GM19025 (cell line): ENCODE results near the gene SCAPER.
"Not testable (repeated sequence)": the region's sequence is repeated elsewhere in the genome, so short reads cannot be mapped to it uniquely, and the experiment has no call there.

Source experiments
- ATAC-seq: cut with Tn5 transposase; IDR thresholded peaks from one replicate; pipeline ENCODE4 v1.9.1; 2021; ENCODE audit warnings: mild to moderate bottlenecking, low read depth, moderate library complexity; ENCODE audit not compliant: unreplicated experiment

SCAPER gene

DNA sequence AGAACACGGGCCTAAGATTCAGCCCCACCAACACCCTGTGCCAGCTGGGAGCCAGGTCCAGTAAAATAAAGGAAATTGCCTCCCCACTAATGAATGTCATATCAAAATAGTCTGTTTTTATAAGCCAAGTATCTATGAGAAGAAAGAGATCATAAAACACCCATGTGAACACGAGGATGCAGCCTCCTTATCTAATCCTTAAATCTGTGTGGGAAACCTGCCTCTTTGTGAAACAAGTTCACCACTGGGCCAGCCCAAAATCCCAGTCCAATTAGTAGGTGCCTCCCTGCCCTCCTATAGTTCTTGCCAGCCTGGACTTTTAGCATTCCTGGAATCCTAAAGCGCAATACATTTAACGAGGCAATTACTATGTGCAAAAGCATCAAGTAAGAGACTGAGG, 42.0 kb downstream of the SCAPER start:
- ATAC-seq = no peak

DNA sequence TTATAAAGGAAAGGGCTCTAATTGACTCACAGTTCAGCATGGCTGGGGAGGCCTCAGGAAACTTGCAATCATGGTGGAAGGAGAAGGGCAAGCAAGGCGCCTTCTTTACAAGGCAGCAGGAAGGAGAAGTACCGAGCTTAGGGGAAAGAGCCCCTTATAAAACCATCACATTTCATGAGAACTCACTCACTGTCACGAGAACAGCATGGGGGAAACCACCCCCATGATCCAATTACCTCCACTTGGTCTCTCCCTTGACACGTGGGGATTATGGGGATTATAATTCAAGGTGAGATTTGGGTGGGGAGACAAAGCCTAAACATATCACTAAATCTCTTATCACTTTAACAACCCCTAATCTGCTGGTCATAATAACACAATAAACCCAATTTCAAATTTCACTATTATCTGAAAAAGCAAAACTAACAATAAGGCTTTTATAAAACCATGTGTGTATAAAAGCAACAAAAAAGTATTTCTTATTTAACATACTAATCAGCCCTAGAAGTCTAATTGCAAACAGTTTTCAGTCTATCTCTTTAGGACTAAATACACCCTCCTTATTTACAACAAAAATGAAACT, 43.2 kb downstream of the SCAPER start:
- no peak for ATAC-seq

DNA sequence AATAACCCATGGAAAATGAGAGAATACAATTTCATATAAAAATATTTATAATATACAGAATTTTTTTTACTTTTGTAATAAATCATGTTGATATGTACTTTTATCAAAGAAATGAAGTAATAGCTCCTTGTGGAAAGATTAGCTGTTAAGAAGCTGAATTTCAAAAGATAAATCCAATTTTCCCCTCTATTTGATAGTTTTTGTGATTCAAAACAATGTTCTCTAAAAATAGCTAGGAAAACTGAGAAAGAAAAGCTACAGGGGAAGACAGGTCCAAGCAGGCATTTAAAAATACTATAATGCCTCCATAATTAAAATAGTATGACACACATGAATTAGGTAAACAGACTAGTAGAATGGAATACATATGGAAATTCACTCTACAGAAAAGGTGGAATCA, 44.9 kb downstream of the SCAPER start:
- no peak for ATAC-seq

DNA sequence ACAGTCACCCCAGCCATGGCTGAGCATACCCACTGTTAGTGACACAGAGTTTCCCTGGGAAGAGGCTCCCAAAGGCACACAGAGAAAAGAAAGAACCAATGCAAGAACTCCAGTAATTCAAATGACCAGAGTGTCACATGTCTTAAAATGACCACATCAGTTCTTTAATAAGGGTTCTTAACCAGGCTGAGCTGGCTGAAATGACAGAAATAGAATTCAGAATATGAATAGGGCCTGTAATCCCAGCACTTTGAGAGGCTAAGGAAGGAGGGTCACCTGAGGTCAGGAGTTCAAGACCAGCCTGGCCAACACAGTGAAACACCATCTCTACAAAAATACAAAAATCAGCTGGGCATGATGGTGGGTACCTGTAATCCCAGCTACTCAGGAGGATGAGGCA, 54.8 kb downstream of the SCAPER start:
- not testable (repeated sequence) for ATAC-seq

DNA sequence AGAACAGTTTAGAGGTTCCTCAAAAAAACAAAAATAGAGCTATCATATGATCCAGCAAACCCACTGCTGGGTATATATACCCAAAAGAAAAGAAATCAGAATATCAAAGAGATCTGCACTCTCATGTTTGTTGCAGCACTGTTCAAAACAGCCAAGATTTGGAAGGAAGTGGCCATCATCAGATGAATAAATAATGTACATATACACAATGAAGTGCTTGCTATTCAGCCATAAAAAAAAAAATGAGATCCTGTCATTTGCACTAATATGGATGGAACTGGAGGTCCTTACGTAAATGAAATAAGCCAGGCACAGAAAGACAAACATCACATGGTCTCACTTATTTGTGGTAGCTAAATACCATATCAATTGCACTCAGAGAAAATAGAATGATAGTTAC, 58.4 kb downstream of the SCAPER start:
- ATAC-seq = no peak

DNA sequence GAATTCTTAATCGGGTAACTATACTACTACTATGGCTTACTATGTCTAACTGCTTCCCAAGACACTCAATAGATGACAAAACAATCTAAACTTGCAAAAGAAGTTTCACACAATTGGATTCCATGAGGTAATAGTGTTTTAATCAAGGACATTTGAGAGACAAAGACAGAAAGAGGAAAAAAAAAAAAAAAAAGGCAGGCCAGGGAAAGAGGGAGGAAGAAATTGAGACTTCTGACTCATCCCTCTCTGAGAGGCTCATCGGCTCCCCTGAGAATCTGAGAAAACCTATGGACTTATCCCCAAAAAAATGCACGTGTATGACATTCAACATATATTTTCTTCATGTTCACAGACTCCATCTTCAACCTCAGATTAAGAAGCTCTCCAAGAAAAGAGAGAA, 61.0 kb downstream of the SCAPER start:
- no peak for ATAC-seq

DNA sequence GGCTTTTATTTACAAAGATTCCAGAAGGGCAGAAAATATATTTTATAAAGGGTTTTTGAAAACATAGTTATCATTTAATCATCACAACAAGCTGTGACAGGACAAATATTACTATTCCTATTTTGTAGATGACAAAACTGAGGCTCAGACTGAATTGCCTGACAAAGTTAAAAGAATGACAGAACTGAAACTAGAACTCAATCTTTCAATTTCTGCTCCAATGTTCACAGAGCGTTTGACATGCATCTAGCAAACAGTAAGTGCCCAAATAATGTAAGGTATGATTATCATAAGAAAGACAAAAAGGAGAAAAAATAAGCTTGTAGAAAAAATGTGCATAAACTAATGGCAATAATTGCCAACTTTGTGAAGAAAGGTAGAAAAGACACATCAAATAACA, 61.9 kb downstream of the SCAPER start:
- no peak for ATAC-seq

DNA sequence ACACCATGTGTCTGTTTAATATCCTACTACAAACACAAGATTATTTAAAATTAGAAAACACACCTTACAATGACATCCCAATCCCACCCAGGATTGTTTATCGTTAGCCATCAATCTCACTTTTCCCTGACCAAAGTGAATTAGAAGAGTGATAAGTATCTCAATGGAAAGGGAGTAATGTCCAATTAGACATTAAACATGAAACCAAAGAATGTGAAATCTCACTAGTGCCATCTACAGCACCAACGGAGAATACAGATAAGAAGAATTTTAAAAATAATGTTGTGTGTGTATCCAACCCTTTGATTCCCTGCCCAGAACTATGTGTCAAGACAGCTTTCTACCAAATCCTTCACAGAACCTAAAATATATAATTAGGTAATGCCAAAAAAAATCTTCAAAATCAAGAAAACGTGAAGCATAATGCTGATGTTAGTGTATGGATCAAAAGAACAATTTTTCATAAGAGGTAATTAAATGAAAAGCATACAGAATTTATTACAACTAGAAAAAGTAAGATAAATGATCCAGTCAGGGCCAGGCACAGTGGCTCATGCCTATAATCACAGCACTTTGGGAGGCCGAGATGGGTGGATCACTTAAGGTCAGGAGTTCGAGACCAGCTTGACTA, 64.2 kb downstream of the SCAPER start:
- no peak for ATAC-seq

DNA sequence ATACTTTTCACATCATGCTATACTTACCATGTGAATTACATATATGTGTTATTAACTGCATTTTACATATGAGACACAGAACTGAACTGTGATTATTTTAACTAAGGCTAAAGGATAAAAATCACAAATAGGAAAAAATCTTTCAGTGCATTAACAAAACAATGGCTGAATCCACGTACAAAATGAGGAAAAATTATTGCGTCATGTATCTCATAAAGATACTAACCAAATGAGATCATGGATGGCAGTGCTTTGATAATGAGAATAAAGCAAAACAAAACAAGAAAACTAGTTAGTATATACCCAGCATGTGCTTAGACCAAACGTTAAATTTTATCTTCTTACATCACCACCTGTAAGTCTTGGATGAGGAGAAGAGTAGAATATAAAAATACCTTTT, 66.0 kb downstream of the SCAPER start:
- no peak for ATAC-seq

DNA sequence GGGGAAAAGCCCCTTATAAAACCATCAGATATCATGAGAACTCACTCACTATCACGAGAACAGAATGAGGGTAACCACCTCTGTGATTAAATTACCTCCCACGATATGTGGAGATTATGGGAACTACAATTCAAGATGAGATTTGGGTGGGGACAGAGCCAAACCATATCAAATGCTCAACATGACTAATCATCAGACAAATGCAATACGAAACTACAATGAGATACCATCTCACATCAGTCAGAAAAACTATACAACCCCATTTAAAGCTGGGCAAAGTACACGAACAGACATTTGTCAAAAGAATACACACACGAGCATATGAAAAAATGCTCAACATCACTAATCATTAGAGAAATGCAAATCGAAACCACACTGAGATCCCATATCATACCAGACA, 67.7 kb downstream of the SCAPER start:
- ATAC-seq = no peak

DNA sequence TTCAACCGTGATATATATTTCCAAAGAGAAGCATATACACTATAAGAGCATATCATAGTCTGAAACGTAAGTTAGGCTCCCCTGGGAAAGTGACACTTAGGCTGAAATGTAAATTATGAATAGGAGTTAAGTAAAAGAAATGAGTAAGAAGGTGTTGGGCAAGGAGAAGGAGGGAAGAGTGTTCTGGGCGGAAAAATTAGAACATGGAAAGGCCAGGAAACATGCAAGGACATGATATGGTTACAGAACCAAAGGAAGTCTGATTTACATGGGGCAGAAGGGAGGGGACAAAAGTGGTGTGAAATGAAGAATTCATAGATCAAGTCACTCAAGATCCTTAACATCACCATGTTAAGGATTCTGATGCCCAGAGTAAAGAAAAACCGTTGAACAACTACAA, 75.2 kb downstream of the SCAPER start:
- no peak for ATAC-seq

DNA sequence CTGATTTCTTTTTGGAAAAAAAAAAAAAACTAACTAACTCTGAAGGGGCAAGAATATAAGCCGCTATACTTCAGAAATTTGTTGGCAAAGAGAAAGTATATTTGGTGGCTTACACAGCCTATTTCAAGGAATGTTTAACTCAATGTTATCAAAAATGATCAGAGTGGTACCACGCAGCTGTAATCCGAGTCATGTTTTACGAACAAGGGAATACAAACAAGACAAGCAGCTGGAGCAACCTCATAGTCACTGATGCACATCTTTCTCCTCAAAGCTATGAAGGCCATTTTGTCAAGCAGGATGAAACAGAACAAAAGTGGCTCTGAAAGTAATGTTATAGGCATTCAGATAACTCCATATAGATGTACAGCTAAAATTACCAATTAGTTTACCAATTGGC, 81.2 kb downstream of the SCAPER start:
- no peak for ATAC-seq

DNA sequence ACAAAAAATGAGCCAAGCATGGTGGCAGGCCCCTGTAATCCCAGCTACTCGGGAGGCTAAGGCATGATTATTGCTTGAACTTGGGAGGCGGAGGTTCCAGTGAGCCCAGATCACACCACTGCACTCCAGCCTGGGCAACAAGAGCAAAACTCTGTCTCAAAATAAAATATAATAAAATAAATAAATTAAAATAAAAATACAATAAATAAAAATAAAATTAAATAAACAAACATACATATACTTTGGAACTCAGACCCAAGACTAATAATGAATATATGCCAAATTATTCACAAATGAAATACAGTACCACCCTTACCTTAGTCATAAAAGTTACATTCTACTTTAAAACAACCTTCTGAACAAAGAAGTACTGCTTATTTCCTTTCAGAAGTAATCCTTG, 81.8 kb downstream of the SCAPER start:
- no peak for ATAC-seq

DNA sequence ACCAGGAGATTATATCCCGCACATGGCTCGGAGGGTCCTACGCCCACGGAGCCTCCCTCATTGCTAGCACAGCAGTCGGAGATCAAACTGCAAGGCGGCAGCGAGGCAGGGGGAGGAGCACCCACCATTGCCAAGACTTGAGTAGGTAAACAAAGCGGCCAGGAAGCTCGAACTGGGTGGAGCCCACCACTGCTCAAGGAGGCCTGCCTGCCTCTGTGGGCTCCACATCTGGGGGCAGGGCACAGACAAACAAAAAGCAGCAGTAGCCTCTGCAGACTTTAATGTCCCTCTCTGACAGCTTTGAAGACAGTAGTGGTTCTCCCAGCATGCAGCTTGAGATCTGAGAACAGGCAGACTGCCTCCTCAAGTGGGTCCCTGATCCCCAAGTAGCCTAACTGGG, 86.2 kb downstream of the SCAPER start:
- ATAC-seq = not testable (repeated sequence)

DNA sequence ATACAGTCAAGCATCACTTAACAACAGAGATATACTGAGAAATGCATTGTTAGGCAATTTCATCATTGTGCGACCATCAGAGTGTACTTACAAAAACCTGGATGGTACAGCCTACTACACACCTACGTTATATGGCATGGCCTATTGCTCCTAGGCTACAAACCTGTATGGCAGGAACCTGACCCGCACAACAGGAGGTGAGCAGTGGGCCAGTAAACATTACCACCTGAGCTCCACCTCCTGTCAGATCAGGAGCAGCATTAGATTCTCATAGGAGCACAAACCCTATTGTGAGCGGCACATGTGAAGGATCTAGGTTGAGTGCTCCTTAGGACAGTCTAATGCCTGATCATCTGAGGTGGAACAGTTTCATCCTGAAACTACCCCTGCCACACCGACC, 89.7 kb downstream of the SCAPER start:
- ATAC-seq = no peak

DNA sequence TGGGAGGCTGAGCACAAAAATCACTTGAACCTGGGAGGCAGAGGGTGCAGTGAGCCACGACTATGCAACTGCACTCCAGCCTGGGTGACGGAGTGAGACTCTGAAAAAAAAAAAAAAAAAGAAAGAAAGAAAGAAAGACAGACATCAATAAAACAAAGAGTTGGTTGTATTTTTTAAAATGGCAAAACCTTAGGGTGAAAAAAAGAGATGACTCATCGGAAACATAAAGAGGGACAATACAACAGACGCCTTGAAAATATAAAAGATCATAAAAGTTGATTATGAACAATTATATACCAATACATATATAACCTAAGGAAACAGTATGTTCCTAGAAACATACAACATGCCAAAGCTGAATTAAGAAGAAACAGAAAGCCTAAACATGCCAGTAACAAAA, 92.8 kb downstream of the SCAPER start:
- no peak for ATAC-seq

DNA sequence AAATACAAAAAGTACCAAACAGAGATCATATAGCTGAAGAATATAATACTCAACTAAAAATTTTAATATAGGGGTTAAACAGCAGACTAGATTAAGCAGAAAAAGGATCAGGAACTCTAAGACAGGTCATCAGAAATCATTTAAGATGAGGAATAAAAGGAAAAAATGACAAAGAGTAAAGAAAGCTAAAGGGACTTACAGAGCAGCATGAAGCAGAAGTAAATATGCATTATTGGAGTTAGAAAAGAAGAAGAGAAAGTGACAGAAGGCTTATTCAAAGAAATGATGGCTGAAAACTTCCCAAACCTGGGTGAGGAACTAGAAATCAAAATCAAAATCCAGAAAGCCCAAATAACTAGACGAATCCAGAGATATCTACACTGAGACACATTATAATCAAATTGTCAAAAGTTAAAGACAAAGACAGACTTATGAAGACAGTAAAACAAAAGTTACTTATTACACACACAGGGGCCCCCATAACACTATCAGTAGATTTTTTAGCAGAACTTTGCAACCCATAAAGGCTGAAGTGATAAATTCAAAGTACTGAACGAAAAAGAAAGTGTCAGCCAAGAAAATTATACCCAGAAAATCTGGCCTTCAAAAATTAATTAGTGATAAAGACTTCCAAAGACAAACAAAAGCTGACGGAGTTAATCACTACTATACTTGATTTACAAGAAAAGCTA, 95.6 kb downstream of the SCAPER start:
- ATAC-seq = no peak

DNA sequence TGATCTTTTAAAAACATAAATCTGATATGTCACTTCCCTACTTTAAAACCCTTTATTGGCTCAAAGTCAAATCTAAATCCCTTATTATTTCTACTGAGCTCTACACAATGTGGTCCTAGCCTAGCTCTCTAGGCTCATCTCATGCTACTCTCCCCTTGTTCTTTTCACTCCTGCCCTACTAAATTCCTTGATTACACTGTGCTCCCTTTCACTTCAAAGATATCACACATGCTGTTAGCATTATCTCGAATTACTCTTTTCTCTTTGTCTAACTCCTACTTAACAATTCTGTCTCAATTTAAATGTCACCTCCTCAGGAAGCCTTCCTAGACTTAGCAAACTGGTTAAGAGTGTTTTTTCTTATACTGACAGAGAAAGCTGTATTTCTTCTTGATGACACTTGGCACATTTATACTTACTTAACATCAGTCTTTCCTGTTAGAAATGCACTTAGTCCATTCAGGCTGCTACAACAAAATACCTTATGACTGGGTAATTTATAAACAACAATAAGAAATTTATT, 102.0 kb downstream of the SCAPER start:
- ATAC-seq = no peak

DNA sequence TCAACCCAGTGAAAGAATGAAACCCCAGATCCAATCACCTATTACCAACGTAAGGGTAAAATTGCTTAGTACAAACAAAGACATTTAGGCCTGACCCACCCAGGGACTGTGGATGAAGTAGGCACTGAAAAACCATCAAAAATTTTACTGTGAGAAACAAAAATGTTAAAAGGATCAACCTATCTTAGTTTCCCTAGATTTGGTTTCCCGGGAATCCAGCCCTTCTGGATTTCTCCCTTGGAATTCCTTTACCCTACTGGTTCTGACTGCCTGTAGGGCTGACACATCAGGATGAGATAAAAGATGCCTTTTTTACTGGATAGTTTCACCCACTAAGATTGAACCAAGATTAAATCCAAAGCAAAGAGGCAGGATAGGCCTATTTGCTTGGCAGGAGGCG, 102.7 kb downstream of the SCAPER start:
- ATAC-seq = no peak

DNA sequence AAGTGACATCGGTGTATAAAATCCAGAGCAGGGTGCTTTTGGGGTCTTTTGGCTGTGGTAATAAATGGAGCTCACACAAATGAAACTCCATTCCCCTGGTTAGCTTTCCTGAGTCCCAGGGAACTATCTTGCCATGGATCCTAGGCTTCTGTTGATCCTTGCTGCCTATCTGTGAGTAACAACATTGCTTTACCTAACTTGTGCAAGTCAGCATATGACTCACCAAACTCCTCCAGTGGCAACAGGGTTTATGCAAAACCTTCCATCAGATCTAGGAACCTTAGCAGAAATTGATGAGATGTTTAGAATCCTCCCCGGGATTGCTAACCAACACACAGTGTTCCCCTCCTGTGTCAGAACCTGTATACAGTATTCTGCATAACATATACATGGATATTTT, 105.4 kb downstream of the SCAPER start:
- no peak for ATAC-seq

DNA sequence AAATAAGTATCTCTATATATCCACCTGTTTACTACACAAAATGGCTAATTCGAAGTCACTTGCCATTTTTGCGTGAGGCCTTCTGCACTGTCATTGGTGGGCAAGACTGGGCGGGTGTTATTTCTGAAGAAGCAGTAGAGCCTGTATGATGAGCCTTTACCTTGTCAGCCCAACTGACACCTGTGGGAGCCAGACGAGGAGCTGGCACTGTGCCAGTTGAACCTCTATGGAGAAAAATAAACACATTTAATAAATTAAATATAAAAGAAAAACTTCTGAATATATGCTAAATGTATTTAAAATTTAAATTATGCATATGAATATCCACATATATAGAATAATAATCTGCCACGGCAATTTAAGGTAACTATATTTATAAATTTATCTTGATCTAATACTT, 109.9 kb downstream of the SCAPER start:
- ATAC-seq = no peak

DNA sequence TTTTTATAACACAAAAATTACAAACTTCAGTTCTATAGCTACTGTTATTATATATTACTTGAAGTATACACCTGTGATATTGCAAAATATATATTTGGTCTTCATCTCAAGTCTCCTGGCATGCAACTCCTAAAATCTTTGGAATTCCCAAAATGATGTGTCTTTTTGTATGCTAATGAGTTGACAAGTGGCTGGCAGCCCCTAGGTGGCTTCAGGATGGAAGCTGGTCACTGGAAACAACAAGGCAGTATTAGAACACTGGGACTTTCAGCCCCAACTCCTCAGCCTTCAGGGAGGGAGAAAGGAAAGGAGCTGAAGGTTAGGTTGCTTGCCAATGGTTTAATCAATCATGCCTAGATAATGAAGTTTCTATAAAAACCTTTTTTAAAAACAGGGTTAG, 112.0 kb downstream of the SCAPER start:
- ATAC-seq = no peak
